ENCODE results near the gene ITGA6.
"Not testable (repeated sequence)": the region's sequence is repeated elsewhere in the genome, so short reads cannot be mapped to it uniquely, and the experiment has no call there.

The ITGA6 gene

DNA sequence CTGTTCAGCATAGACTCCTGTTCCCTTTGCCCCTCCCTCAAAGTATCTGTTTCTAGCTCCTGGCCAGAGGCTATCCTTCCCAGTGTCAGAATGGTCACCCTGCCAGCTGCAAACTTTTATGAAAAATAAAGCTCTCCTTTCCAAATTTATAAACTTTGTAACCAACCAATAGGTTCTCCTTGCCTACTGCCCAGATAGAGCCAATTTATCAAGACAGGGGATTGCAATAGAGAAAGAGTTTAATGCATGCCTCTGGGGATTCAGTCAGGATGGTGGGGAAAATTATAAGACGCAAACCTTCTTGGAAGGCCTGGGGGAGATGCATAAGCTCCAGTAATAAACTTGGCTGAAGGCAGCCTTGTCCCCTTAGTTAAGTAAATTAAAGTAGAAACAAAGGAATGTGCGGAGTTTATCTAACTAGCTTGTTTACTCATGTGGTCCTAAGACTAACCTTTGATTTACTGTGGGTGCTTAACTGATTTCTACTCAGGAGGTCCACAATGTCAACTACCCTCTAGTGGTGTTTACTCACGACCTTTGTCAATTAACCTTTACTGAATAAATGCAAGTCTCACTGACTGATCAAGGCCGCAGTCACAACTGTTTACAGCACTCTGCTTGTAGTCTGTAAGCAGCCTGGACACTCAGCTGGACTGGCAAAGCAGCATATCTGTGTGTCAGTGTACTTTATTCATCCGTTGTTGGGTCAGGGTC is 85.6 kb downstream of the ITGA6 start:
- in situ Hi-C loops (cut with MboI; ENCODE audit: low sequenced_read_pairs): no loop called here

- in situ Hi-C loops (cut with MboI; ENCODE audit: low sequenced_read_pairs): no loop called here
Measured at GRCh38 chr2:172513524-172513900, 86.1 kb downstream of the ITGA6 start.

- in situ Hi-C loops (cut with MboI; ENCODE audit: low sequenced_read_pairs): no loop called here
Measured at GRCh38 chr2:172513935-172514586, 86.7 kb downstream of the ITGA6 start.

DNA sequence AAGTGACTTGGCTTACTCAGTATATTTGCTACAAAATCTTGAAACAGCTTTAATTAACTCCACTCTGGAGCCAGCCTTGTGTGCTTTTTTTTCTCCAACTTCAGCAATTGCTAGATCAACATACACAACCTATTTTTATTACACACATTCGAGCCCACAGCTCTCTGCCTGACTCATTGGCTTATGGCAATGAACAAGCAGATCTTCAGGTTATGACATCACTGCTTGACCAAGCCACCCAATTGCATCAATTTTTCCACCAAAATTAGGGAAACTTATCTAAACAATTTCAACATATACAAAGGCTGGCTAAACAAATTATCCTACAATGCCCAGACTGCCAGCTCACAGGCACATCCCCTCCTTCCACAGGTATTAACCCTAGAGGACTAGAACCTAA is 88.9 kb downstream of the ITGA6 start:
- in situ Hi-C loops (cut with MboI; ENCODE audit: low sequenced_read_pairs): no loop called here

DNA sequence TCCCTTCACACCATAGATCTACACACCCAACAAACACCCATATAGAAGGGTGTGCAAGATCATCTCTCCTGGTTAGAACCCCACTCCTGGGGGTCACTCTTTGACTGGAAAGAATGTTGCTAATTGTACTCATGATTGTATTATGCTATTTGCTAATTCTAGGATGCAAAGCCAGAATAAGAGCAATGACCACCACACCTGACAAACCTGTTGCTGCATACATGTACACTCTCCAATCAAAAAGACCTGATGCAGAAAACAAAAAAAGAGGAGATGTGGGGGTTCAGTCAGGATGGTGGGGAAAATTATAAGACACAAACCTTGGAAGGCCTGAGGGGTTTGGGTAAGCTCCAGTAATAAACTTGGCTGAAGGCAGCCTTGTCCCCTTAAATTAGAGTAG is 91.6 kb downstream of the ITGA6 start:
- in situ Hi-C loops (cut with MboI; ENCODE audit: low sequenced_read_pairs): no loop called here

DNA sequence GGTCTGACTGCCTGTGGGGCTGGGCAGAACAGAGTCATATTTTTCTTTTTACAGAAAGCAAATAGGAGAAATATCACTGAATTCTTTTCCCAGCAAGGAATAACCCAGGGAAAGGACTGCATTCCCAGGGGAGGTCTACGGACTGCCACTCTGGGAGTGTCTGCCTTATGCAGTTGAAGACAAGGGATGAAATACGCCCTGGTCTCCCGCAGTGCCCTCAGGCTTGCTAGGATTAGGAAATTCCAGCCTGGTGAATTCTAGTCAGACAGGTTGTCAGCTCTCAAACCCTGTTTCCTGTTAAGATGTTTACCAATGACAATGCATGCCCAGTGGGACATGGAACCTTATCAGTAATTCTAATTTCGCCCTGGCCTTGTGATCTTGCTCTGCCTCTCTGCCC is 98.2 kb downstream of the ITGA6 start:
- in situ Hi-C loops (cut with MboI; ENCODE audit: low sequenced_read_pairs): no loop called here

- in situ Hi-C loops (cut with MboI; ENCODE audit: low sequenced_read_pairs): no loop called here
Measured at GRCh38 chr2:172531309-172531708, 103.9 kb downstream of the ITGA6 start.

DNA sequence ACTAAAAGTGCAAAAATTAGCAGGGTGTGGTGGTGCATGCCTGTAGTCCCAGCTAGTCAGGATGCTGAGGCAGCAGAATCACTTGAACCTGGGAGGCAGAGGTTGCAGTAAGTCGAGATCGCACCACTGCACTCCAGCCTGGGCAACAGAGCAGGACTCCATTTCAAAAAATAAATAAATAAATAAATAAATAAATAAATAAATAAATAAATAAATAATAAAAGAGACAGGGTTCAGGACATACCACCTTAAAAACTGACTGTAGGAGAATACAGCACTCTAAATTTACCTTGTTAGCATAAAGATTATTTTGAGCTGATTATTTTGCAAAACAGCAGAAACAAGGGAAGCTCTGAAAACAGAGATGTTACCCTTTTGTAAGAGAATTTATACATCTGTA is 105.1 kb downstream of the ITGA6 start:
- in situ Hi-C loops (cut with MboI; ENCODE audit: low sequenced_read_pairs): not testable (repeated sequence)

DNA sequence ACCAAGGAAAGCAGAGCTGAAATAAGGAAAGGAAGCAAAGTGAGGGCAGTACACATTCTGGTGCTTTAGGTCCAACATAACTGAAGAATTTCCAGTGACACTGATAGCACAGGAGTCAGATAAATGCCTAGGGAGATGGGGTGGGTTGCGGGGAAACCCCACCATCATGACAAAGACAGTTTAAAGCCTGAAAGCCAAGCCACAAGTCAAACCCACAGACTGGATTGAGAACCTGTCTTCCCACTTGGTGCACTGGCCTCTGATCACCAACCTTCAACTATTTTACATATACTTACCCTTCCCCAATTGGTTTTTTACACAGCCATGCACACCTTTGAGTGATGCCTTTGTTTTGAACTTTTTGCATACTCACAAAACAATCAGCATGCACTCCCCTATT is 106.3 kb downstream of the ITGA6 start:
- in situ Hi-C loops (cut with MboI; ENCODE audit: low sequenced_read_pairs): no loop called here

GRCh38 chr2:172535119-172535518 is 107.7 kb downstream of the ITGA6 start:
- in situ Hi-C loops (cut with MboI; ENCODE audit: low sequenced_read_pairs): no loop called here

DNA sequence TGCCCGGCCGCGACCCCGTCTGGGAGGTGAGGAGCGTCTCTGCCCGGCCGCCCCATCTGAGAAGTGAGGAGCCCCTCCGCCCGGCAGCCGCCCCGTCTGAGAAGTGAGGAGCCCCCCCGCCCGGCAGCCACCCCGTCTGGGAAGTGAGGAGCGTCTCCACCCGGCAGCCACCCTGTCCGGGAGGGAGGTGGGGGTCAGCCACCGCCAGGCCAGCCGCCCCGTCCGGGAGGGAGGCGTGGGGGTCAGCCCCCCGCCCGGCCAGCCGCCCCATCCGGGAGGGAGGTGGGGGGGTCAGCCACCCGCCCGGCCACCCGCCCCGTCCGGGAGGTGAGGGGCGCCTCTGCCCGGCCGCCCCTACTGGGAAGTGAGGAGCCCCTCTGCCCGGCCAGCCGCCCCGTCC is 110.5 kb downstream of the ITGA6 start:
- in situ Hi-C loops (cut with MboI; ENCODE audit: low sequenced_read_pairs): not testable (repeated sequence)

DNA sequence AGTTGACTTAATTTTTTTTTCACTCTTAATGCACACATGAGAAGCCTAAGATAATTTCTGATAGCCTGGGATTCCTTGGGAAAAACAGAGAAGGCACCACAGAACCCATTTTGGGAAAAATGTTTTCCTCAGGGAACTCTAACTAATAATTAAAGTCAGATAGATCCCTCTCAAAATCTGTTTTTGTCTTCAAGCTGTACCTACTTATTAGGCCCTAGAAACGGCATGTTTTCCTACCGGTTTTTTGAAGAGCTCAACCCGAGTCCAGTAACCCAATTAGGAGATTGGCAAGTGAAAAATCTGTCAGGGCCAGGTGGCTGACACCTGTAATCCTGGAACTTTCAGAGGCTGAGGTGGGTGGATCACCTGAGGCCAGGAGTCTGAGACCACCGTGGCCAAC is 112.4 kb downstream of the ITGA6 start:
- in situ Hi-C loops (cut with MboI; ENCODE audit: low sequenced_read_pairs): no loop called here

DNA sequence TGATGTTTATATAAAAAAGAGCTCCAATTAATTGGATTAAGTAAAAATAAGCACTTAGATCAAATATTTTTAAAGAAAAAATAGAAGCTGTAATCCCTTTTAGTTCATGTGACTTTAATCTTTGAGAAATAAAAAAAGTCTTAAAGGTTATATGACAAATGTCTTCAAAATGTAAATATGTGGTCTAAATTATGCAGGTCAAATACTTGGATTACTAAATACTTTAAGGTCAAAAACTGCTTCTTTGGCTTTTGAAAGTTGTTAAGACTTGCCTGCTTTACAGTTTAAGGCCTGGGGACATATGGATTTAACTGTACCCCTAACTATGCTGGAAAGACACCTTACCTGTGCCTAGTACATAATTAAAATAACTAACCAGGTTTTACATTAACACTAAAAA is 113.0 kb downstream of the ITGA6 start:
- in situ Hi-C loops (cut with MboI; ENCODE audit: low sequenced_read_pairs): no loop called here

GRCh38 chr2:172545408-172546075 is 118.2 kb downstream of the ITGA6 start:
- in situ Hi-C loops (cut with MboI; ENCODE audit: low sequenced_read_pairs): no loop called here

DNA sequence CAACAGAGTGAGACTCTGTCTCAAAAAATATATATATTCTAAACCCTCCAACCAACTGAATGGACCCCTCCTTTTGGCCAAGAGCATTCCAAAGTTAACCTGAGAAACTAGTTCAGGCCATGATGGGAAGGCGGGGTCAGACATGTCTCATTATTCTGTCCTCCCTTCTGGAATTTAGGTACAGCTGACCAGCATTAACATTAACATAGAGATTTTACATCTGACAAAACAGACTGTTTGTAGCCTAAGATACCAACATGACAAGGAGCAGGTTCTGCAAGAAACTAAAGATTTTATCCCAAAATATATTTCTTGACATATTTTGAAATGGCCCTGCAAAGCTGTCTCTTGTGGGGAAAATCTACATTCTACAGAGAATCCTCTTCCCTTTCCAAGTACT is 121.7 kb downstream of the ITGA6 start:
- in situ Hi-C loops (cut with MboI; ENCODE audit: low sequenced_read_pairs): no loop called here

GRCh38 chr2:172549802-172550201 is 122.4 kb downstream of the ITGA6 start:
- in situ Hi-C loops (cut with MboI; ENCODE audit: low sequenced_read_pairs): not testable (repeated sequence)

DNA sequence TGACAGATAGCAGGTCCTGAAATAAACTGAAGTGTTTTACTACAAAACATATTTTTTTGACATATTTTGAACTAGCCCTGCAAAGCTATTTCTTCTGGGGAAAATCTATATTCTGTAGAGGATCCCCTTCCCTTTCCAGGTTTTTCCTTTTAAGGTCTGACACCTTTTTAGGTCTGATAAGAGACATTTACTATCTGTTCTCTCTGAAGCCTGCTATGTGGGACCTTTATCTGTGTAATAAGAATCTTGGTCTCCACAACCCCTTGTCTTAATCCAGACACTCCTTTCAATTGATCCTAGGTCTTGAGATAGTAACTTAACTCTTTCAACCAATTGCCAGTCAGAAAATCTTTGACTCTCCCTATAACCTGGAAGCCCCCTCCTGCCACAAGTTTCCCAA is 123.0 kb downstream of the ITGA6 start:
- in situ Hi-C loops (cut with MboI; ENCODE audit: low sequenced_read_pairs): no loop called here

GRCh38 chr2:172551271-172551670 is 123.9 kb downstream of the ITGA6 start:
- in situ Hi-C loops (cut with MboI; ENCODE audit: low sequenced_read_pairs): no loop called here

GRCh38 chr2:172552547-172553291 is 125.3 kb downstream of the ITGA6 start:
- in situ Hi-C loops (cut with MboI; ENCODE audit: low sequenced_read_pairs): no loop called here

GRCh38 chr2:172554352-172555271 is 127.2 kb downstream of the ITGA6 start:
- in situ Hi-C loops (cut with MboI; ENCODE audit: low sequenced_read_pairs): no loop called here

GRCh38 chr2:172555272-172555521 is 127.8 kb downstream of the ITGA6 start:
- in situ Hi-C loops (cut with MboI; ENCODE audit: low sequenced_read_pairs): no loop called here

All from HL-60/S4 treated with phorbol 12-myristate 13-acetate at 8.2 ng/mL for 4 days and 3 days (cell line).